Forelimb muscle (tissue), 1 donor: ENCODE data around the gene SEH1L. TPM values are rescaled to one million over a fixed set of nuclear protein-coding genes. Genes with fewer than 3 reads are reported as not detected.
"Not testable (repeated sequence)": the region's sequence is repeated elsewhere in the genome, so short reads cannot be mapped to it uniquely, and the experiment has no call there.

ENCODE experiments used
- DNase-seq: peaks from one replicate; pipeline ENCODE4 v3.0.0-alpha.2; 2013; ENCODE audit warnings: low read depth
- polyA plus RNA-seq: library from polyadenylated mRNA; unstranded; fragments of 120-200 nt; gene quantifications from one replicate; pipeline ENCODE4 v1.2.1, GENCODE V29; 2013; ENCODE audit not compliant: insufficient read length

SEH1L gene
- polyA plus RNA-seq, 1 donor = 27.7 TPM

GRCh38 chr18:12943215-12943614 is 4.6 kb upstream of the SEH1L start:
- no peak for DNase-seq

GRCh38 chr18:12944709-12945108 is 3.1 kb upstream of the SEH1L start:
- DNase-seq = no peak

- no peak for DNase-seq
Observed at GRCh38 chr18:12946549-12947284, 1.1 kb upstream of the SEH1L start.

- peak; percentile 75 for DNase-seq
Observed at GRCh38 chr18:12948050-12948804, 416 bp downstream of the SEH1L start.

GRCh38 chr18:12958478-12958877 is 10.7 kb downstream of the SEH1L start:
- DNase-seq = no peak

GRCh38 chr18:12960395-12960794 is 12.6 kb downstream of the SEH1L start:
- DNase-seq = no peak

- no peak for DNase-seq
Observed at GRCh38 chr18:12960853-12961397, 13.1 kb downstream of the SEH1L start.

- no peak for DNase-seq
Observed at GRCh38 chr18:12963069-12963468, 15.3 kb downstream of the SEH1L start.

- DNase-seq = no peak
Observed at GRCh38 chr18:12968115-12968514, 20.3 kb downstream of the SEH1L start.

GRCh38 chr18:12968619-12969018 is 20.8 kb downstream of the SEH1L start:
- DNase-seq = no peak

GRCh38 chr18:12973562-12974213 is 25.9 kb downstream of the SEH1L start:
- DNase-seq = no peak

- DNase-seq = no peak
Observed at GRCh38 chr18:12975488-12975887, 27.7 kb downstream of the SEH1L start.

- DNase-seq = no peak
Observed at GRCh38 chr18:12976305-12976704, 28.5 kb downstream of the SEH1L start.

- not testable (repeated sequence) for DNase-seq
Observed at GRCh38 chr18:12980065-12980464, 32.3 kb downstream of the SEH1L start.

GRCh38 chr18:12989397-12990122 is 41.7 kb downstream of the SEH1L start:
- DNase-seq = no peak

- no peak for DNase-seq
Observed at GRCh38 chr18:12990123-12990475, 42.3 kb downstream of the SEH1L start.

GRCh38 chr18:12990641-12990966 is 42.8 kb downstream of the SEH1L start:
- no peak for DNase-seq

- peak; percentile 96 for DNase-seq
Observed at GRCh38 chr18:12990967-12991820, 43.4 kb downstream of the SEH1L start, which contains the start of gene CEP192. CEP192 (plus strand) TSS chr18:12991362; CDS start chr18:12999425, 8,063 bp downstream.

- DNase-seq = no peak
Observed at GRCh38 chr18:12991821-12992179, 44.0 kb downstream of the SEH1L start.

- no peak for DNase-seq
Observed at GRCh38 chr18:12993439-12993838, 45.6 kb downstream of the SEH1L start.

- no peak for DNase-seq
Observed at GRCh38 chr18:12995424-12995823, 47.6 kb downstream of the SEH1L start.
